Posterior cingulate gyrus (tissue), 11 donors: ENCODE measurements around the gene RAB3GAP1.
"Not testable (repeated sequence)": the region's sequence is repeated elsewhere in the genome, so short reads cannot be mapped to it uniquely, and the experiment has no call there.

ENCODE experiments used
- DNase-seq, 10 donors: peaks; one replicate each; pipeline versions ENCODE4 v3.0.0 to v3.0.0-alpha.2; 2020 to 2021; ENCODE audit warnings: mixed read lengths in 3 of 10
- intact Hi-C: fragments of 100-400 bp; cut with DNase I; formaldehyde crosslinking; loops from one replicate; pipeline ENCODE4 v1.15.1; 2023

The RAB3GAP1 gene

GRCh38 chr2:135097532-135098231 is 45.6 kb downstream of the RAB3GAP1 start:
- DNase-seq = no peak
- intact Hi-C loops = no loop called here

DNA sequence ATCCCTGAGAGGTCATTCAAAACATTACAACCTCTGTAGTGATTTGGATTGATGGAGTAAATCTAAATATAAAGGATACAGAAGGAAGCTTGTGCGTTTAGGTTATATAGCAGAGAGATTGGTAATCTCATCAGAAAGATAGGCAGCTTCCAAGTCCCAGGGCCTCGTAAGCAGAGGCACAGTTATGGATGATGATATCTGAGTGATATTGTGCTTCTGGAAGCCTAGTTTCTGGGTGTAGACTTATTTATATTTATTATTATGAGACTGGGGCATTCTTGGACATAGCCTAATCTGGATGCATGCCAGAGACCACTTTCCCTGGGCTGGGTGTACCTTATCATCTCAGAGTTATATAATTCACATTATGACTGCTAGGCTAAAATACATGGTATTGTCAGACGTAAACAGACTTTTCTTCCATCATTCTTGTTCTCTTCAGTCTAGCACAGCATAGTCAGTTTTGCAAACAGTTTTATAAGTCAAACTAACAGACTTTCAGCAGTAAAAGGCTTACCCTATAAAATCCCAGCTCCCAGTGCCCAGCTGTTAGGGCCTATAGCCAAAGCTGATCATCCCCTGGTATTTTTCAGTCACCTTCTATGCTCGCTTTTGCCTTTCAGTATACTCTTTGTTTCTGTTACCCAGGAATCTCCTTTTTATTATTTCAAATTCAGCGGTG is 47.9 kb downstream of the RAB3GAP1 start:
- DNase-seq = no peak
- intact Hi-C loops = no loop called here

GRCh38 chr2:135103843-135104242 is 51.8 kb downstream of the RAB3GAP1 start:
- no peak for DNase-seq
- intact Hi-C loops = no loop called here

DNA sequence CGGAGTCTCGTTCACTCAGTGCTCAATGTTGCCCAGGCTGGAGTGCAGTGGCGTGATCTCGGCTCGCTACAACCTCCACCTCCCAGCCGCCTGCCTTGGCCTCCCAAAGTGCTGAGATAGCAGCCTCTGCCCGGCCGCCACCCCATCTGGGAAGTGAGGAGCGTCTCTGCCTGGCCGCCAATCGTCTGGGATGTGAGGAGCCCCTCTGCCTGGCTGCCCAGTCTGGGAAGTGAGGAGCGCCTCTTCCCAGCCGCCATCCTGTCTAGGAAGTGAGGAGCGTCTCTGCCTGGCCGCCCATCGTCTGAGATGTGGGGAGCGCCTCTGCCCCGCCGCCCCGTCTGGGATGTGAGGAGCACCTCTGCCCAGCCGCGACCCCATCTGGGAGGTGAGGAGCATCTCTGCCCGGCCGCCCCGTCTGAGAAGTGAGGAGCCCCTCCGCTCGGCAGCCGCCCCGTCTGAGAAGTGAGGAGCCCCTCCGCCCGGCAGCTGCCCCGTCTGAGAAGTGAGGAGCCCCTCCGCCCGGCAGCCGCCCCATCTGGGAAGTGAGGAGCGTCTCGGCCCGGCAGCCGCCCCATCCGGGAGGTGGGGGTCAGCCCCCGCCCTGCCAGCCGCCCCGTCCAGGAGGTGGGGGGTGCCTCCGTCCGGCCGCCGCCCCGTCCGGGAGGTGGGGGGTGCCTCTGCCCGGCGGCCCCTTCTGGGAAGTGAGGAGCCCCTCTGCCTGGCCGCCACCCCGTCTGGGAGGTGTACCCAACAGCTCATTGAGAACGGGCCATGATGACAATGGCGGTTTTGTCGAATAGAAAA is 53.6 kb downstream of the RAB3GAP1 start:
- intact Hi-C loops = not testable (repeated sequence)
- DNase-seq = peak in 2 of 10 donors; percentile 51 to 72

GRCh38 chr2:135113322-135113721 is 61.2 kb downstream of the RAB3GAP1 start:
- intact Hi-C loops = no loop called here
- no peak for DNase-seq

DNA sequence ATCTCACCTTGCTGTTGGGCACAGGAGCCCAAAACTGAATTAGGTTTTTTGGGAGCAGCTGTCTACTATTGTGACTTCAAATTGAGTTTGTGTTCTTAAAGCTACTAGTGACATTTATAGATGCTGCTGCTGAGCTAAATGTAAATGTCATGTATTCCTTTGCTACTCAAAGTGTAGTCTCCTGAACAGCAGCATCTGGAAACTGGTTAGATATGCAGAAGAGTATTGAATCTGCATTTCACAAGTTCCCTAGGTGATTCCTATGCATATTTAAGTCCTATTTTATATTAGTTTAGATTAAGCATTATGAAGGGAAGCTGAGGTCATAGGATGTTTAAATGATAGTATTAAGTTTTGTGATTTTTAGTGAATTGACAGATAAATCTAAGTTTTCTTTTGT is 67.5 kb downstream of the RAB3GAP1 start:
- intact Hi-C loops = no loop called here
- no peak for DNase-seq

DNA sequence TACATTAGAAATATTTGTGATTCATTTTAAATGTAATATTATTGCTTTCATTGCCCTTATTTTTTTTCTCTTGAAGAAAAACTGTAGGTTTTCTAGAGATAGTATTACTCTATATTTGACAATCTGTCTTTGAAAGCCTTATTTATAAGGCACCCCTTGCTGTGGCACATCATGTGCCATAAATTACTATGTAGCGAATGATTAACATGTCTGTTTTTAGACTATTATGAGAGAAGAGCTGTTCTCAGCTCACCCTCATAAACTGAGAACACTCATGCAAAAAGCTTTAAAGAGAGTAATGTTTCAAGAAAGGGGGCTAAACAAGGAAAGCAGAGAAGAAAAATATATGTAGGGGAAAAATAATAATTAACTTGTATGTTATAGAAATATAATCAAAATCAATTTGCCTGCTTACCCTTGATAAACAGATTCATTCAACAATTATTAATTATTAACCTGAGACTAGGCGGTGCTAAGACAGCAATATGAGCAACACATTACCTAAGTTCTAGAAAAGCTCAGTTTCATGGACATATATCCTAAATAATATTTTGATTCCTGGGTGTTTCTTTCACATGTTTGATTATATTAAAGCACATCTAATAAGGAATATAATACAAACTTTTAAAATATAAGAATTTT is 69.0 kb downstream of the RAB3GAP1 start:
- DNase-seq = no peak
- intact Hi-C loops = no loop called here

- intact Hi-C loops, DNase-seq: not testable (repeated sequence)
Measured at GRCh38 chr2:135121658-135122039, 69.6 kb downstream of the RAB3GAP1 start.

- intact Hi-C loops = no loop called here
Measured at GRCh38 chr2:135124924-135125886, 73.1 kb downstream of the RAB3GAP1 start.

GRCh38 chr2:135125940-135126339 is 73.8 kb downstream of the RAB3GAP1 start:
- intact Hi-C loops = no loop called here
- DNase-seq = no peak

More at GRCh38 chr2:135124924-135125886, 73.1 kb downstream of the RAB3GAP1 start:
- no peak for DNase-seq

DNA sequence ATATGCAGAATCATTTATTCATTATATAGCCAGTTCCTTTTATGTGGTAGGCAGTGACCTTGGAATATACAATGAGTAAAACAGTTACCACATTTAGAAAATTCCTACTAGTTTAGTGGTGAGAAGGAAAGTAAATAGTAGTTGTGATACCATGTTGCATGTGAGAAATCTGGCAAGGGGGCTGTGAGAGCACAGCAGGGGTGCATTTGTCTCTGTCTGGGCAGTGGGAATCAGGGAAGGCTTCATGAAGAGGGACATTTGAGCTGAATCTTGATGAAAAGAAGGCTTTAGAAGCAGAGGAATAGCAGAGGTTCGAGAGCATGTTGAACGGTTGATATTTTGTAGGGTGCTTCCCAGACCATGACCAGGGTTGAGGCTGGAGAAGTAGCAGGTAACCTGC is 78.7 kb downstream of the RAB3GAP1 start:
- intact Hi-C loops = no loop called here
- DNase-seq = no peak

- intact Hi-C loops = no loop called here
- DNase-seq = no peak
Measured at GRCh38 chr2:135132314-135132713, 80.2 kb downstream of the RAB3GAP1 start.

DNA sequence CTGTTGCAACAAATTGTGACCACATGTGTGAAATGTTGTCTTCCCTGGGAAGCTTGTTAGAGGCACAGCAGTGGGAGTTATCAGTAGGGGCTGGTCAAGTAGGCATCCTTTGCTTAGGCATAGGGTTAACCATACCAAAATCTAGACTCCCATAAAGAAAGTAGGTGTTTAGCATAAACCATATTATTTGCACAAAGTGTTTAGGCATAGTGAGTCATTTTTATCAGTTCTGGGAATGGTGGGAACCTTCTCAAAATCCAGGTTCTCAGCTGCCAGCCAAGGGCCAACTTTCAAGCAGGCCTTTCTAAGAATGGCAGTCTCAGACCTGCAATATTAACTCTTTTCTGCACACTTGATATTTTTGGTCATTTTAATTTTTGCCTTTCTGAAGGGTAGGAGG is 88.5 kb downstream of the RAB3GAP1 start:
- DNase-seq = no peak
- intact Hi-C loops = no loop called here

DNA sequence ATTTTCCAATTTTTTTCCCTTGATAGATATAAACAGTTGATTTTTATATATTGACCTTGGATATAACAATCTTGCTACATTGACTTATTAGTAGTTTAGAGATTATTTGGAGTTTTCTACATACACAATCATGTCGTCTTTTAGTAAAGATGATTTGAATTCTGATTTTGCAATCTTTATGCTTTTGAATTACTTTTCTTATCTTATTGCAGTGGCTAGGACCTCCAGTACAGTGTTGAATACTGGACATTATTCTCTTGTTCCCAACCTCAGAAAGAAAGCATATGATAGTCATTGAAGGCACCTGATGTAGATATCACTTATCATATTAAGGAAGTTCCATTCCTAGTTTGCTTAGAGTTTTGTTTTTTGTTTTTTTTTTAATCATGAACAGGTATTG is 90.2 kb downstream of the RAB3GAP1 start:
- intact Hi-C loops = no loop called here
- DNase-seq = no peak

- DNase-seq = no peak
- intact Hi-C loops = no loop called here
Measured at GRCh38 chr2:135144343-135144742, 92.3 kb downstream of the RAB3GAP1 start.

DNA sequence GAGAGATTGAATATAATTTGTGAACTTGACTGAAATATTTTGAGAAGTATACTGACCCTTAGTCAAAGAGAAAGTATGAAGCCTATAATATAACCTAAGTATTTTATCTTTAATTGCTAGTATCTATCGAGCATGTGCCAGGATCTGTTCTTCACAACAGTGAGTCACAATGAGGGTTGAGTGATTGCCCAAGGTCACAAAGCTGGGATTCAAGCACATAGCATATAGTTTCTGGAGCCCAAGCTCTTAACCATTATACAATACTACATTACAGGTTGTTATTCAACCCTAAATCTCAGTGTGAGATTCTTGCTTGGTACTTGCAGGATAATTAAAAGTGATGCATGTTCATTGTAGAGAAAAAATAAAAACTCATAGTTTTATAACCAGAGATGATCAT is 97.2 kb downstream of the RAB3GAP1 start:
- intact Hi-C loops = no loop called here

DNA sequence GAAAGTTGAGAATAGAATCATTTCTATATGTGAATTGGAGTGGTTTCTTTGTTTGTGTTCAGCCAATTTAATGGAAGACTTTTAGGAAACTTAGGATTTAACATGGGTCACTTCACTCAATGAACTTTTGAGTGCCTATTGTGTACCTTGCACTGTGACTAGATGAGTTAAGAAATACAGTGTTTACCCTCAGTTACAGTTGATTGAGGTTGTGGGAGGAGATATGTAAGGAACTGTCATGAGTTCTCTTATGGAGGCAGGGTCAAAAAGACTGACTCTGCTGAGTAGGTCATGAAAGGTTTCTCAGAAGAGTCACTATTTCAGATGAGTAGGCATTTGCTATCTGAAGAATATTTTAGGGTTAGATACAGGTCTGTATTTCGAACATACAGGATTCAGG is 98.6 kb downstream of the RAB3GAP1 start:
- DNase-seq = no peak
- intact Hi-C loops = no loop called here

More for the DNA sequence above, 97.2 kb downstream of the RAB3GAP1 start:
- no peak for DNase-seq

GRCh38 chr2:135151615-135152014 is 99.5 kb downstream of the RAB3GAP1 start:
- DNase-seq = no peak
- intact Hi-C loops = no loop called here

DNA sequence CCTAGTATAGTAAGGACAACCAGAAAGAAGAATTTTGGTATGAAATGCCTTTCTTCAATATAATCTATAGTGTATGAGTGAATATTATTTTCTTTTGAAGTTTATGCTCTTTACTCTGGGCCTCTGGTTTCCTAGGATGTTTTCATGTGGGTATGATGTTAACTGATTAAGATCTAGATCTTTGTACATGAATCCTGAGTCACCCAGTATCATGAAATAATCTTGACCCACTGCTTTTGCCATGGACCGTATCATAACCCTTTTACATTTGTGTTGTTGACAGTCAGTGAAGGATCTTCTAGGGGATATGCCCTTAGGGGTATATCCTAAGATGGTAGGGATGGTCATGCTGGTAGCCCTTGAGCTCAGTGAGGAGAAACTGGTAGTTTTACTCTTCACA is 100.3 kb downstream of the RAB3GAP1 start:
- intact Hi-C loops = no loop called here
- no peak for DNase-seq

DNA sequence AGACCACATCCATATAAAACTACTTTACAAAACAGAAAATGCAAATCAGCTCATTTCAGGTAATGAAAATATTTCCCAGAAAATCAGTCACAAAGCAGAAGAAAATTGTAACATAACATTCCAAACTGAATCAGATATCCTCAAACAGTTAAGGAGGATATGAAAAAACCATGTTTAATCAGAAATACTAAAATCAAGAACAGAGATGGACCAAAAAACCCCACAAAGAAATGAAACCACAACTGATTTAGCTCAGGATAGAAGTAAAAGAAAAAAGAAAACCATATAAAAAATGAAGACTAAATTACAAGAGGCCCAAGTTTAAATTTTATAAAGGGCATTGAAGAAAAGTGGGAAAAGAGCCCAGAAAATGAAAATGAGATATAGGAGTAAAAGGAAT is 102.9 kb downstream of the RAB3GAP1 start:
- intact Hi-C loops = no loop called here
- no peak for DNase-seq
